NCI-H2107 treated with DMSO at 0.1 percent for 48 hours (cell line): ENCODE results near the gene PDRG1.

Experiments used
- DNase-seq: peaks from one replicate; lab custom pipeline; 2025; ENCODE audit not compliant: unreplicated experiment; lab: John Stamatoyannopoulos, UW

Gene PDRG1

GRCh38 chr20:31967830-31968249, 16.0 kb upstream of the PDRG1 start, which contains the start of gene XKR7:
TSS of gene XKR7 (plus strand) at chr20:31968151. CDS start at chr20:31968176, 25 bp downstream.
- DNase-seq, result peak; percentile 8

GRCh38 chr20:31966991-31967655, 15.3 kb upstream of the PDRG1 start:
- no peak for DNase-seq

GRCh38 chr20:31963889-31964288, 12.0 kb upstream of the PDRG1 start:
- no peak for DNase-seq

GRCh38 chr20:31962761-31963160, 10.9 kb upstream of the PDRG1 start:
- no peak for DNase-seq

- no peak for DNase-seq
Measured at GRCh38 chr20:31956556-31957526, 5.0 kb upstream of the PDRG1 start.

GRCh38 chr20:31954500-31954899, 2.7 kb upstream of the PDRG1 start:
- DNase-seq, result no peak

- DNase-seq, result no peak
Measured at GRCh38 chr20:31953556-31954148, 1.8 kb upstream of the PDRG1 start.

GRCh38 chr20:31951203-31951529, 680 bp downstream of the PDRG1 start:
- no peak for DNase-seq

GRCh38 chr20:31949877-31950646, 1.8 kb downstream of the PDRG1 start:
- DNase-seq, result no peak

- DNase-seq, result no peak
Measured at GRCh38 chr20:31948008-31948407, 3.8 kb downstream of the PDRG1 start.

- DNase-seq, result no peak
Measured at GRCh38 chr20:31945785-31946184, 6.1 kb downstream of the PDRG1 start.

- DNase-seq, result no peak
Measured at GRCh38 chr20:31945319-31945718, 6.5 kb downstream of the PDRG1 start.

GRCh38 chr20:31943052-31943471, 8.8 kb downstream of the PDRG1 start:
- no peak for DNase-seq

- no peak for DNase-seq
Measured at GRCh38 chr20:31939661-31940060, 12.2 kb downstream of the PDRG1 start.

GRCh38 chr20:31937820-31938219, 14.0 kb downstream of the PDRG1 start:
- no peak for DNase-seq

- DNase-seq, result no peak
Measured at GRCh38 chr20:31936420-31936819, 15.4 kb downstream of the PDRG1 start.

- no peak for DNase-seq
Measured at GRCh38 chr20:31934968-31935764, 16.7 kb downstream of the PDRG1 start.

GRCh38 chr20:31934491-31934890, 17.4 kb downstream of the PDRG1 start:
- no peak for DNase-seq

- no peak for DNase-seq
Measured at GRCh38 chr20:31933698-31934097, 18.1 kb downstream of the PDRG1 start.

GRCh38 chr20:31930779-31931178, 21.1 kb downstream of the PDRG1 start:
- DNase-seq, result no peak
